ENCODE measurements around the gene PLK5.
"Not testable (repeated sequence)": the region's sequence is repeated elsewhere in the genome, so short reads cannot be mapped to it uniquely, and the experiment has no call there.

The PLK5 gene

GRCh38 chr19:1495799-1496713, 27.8 kb upstream of the PLK5 start:
- peaks cover 33% of the 10 kb centered on the region for H3K27me3 Mint-ChIP-seq (ENCODE audit: low read depth)
- no peaks in the 10 kb centered on the region for H3K36me3 Mint-ChIP-seq (ENCODE audit: low read depth)
- no peak overlapping the region for H3K4me3 Mint-ChIP-seq
- no peaks in the 10 kb centered on the region for H3K9me3 Mint-ChIP-seq
- H3K27ac Mint-ChIP-seq: peak overlapping the region in 1 of 3 experiments; percentile 42
- H3K4me1 Mint-ChIP-seq: peaks cover 5% of the 10 kb centered on the region
- TF ChIP-seq CTCF (IDR thresholded peaks at IDR 0.05; ENCODE audit: unreplicated experiment in 3 of 3): no peak

DNA sequence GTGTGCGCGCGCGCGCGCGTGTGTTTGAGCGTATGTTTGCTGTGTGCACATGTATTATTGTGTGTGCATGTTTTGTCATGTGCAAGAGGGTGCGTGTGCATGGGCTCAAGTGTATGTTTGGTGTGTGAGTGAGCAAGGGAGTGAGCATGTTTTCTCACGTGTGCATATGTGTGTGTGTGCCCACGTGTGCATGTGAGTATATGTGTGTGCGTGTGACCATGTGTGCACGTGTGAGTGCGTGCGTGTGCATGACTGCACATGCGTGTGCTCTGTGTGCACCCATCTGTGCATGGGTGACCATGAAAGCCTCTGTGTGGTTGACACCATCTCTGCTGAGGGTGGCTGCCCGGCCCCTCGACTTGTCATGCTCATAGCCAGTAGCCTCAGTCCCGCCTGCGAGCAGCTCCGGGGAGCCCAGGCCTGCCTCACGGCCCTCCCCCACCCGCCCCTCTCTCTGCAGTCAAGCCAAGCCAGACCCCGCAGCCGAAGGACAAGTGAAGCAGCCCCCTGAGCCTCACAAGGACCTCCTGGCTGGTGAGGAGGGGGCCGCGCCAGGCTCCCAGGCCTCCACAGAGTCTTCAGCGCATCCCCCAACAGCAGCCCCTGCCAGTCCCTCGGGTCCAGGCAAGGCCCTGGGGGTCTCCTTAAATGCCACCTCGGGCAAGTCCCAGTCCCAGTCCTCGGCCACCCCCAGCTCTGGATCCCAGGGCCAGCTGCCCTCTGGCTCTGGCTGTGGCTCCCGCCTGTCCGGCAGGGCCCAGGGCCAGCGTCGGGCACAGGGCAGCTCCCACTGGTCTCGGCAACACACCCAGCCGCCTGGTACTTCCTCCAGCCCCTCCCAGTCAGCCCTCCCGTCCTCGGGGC, 26.9 kb upstream of the PLK5 start:
- H3K27me3 Mint-ChIP-seq (ENCODE audit: low read depth): peaks cover 35% of the 10 kb centered on the region
- no peaks in the 10 kb centered on the region for H3K36me3 Mint-ChIP-seq (ENCODE audit: low read depth)
- peak overlapping the region in 1 of 3 experiments; percentile 42 for H3K27ac Mint-ChIP-seq

GRCh38 chr19:1497578-1498235, 26.2 kb upstream of the PLK5 start:
- Mint-ChIP-seq H3K27me3 (ENCODE audit: low read depth) (peaks cover 31% of the 10 kb centered on the region), H3K4me3 (no peak overlapping the region), H3K27ac (no peak overlapping the region), H3K36me3 (ENCODE audit: low read depth) (no peaks in the 10 kb centered on the region), H3K4me1 (no peaks in the 10 kb centered on the region), H3K9me3 (no peaks in the 10 kb centered on the region)
- TF ChIP-seq CTCF (IDR thresholded peaks at IDR 0.05; ENCODE audit: unreplicated experiment in 3 of 3): no peak

More for the DNA sequence above, 26.9 kb upstream of the PLK5 start:
- H3K9me3 Mint-ChIP-seq: no peaks in the 10 kb centered on the region
- no peak for TF ChIP-seq CTCF (IDR thresholded peaks at IDR 0.05; ENCODE audit: unreplicated experiment in 3 of 3)
- H3K4me3 Mint-ChIP-seq: no peak overlapping the region
- peaks cover under 1% of the 10 kb centered on the region for H3K4me1 Mint-ChIP-seq

DNA sequence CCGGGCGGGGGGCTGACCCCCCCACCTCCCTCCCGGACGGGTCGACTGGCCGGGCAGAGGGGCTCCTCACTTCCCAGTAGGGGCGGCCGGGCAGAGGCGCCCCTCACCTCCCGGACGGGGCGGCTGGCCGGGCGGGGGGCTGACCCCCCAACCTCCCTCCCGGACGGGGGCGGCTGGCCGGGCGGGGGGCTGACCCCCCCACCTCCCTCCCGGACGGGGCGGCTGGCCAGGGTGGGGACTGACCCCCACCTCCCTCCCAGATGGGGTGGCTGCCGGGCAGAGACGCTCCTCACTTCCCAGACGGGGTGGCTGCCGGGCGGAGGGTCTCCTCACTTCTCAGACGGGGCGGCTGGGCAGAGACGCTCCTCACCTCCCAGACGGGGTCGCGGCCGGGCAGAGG, 24.6 kb upstream of the PLK5 start:
- not testable (repeated sequence) for H3K4me1 Mint-ChIP-seq; H3K36me3 Mint-ChIP-seq (ENCODE audit: low read depth); H3K4me3 Mint-ChIP-seq; H3K27ac Mint-ChIP-seq; H3K9me3 Mint-ChIP-seq
- peaks cover 38% of the 10 kb centered on the region for H3K27me3 Mint-ChIP-seq (ENCODE audit: low read depth)

DNA sequence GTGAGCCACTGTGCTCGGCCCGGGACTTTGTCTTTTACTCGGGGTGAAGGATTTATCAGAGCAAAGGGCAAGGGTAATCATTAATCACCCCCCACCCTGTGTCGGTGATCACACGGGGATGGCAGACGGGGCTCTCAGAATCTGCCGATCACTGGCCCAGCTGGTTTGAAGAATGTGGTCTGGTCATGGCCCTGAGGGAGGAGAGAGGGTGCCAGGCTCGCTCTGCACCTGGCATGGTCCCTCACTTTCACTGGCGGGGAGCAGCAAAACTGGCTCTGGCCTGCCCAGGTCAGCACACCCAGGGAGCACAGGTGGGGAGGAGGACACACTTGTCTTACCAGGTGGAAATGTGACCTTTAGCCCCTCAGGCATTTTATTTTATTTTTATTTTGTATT, 22.7 kb upstream of the PLK5 start:
- peaks cover 5% of the 10 kb centered on the region for H3K4me1 Mint-ChIP-seq
- H3K9me3 Mint-ChIP-seq: no peaks in the 10 kb centered on the region
- no peak overlapping the region for H3K4me3 Mint-ChIP-seq
- H3K36me3 Mint-ChIP-seq (ENCODE audit: low read depth): no peaks in the 10 kb centered on the region
- H3K27me3 Mint-ChIP-seq (ENCODE audit: low read depth): peaks cover 43% of the 10 kb centered on the region
- no peak overlapping the region for H3K27ac Mint-ChIP-seq
- TF ChIP-seq CTCF (IDR thresholded peaks at IDR 0.05; ENCODE audit: unreplicated experiment in 3 of 3): no peak
